Measurements from ENCODE around the gene SHB.

DNA sequence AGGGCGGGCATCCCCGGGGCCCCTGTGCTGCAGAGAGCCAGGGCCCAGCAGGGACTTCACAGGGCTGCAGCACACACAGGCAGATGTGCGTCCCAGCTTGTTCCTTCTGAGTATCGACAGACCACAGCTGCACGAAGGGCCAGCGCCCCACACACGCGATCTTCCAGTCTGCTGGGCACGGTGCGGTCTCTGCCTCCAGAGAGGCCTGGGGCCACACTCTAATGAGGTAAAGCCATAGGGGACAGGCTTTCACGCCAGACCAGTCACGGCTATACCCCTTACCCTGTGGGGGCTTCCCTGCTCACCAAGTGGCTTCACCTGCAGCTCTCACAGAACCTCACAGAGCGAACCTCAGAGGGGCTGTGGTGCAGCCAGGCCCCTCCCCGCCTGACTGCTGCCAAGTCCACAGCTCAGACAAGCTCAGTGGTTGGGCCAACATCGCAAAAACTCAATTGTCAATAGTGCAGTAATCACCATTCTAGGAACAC is 82.2 kb downstream of the SHB start:
- TF ChIP-seq, protein P1, sequence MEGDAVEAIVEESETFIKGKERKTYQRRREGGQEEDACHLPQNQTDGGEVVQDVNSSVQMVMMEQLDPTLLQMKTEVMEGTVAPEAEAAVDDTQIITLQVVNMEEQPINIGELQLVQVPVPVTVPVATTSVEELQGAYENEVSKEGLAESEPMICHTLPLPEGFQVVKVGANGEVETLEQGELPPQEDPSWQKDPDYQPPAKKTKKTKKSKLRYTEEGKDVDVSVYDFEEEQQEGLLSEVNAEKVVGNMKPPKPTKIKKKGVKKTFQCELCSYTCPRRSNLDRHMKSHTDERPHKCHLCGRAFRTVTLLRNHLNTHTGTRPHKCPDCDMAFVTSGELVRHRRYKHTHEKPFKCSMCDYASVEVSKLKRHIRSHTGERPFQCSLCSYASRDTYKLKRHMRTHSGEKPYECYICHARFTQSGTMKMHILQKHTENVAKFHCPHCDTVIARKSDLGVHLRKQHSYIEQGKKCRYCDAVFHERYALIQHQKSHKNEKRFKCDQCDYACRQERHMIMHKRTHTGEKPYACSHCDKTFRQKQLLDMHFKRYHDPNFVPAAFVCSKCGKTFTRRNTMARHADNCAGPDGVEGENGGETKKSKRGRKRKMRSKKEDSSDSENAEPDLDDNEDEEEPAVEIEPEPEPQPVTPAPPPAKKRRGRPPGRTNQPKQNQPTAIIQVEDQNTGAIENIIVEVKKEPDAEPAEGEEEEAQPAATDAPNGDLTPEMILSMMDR (IDR thresholded peaks at IDR 0.05; ENCODE audit: insufficient read depth, low read length, poor library complexity, severe bottlenecking): no peak
- no peak for TF ChIP-seq EZH2phosphoT487 (conservative IDR thresholded peaks at IDR 0.05; ENCODE audit: low read length)
